ENCODE results near the gene MORN2.

Gene MORN2

DNA sequence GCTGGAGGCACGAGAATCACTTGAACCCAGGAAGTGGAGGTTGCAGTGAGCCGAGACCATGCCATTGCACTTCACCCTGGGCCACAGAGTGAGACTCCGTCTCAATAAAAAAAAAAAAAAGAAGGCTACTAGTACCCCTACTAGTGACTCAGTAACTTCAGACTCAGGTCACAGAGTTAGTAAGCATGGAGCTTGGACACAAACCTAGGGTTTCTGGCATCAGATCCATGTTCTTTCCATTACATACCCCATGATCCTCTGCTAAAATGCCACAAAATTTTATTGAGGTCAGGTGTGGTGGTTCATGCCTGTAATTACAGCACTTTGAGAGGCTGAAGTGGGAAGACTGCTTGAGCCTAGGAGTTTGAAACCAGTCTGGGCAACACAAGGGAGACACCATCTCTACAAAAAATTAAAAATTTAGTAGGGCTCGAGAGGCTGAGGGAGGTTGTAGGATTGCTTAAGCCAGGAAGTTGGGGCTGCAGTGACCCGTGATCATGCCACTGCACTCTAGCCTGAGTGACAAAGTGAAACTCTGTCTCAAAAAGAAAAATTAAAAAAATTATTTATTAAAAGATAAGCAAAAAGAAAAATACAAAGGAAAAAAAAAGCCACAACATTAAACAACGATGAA lies 45.1 kb upstream of the MORN2 start:
- Histone ChIP-seq H3K36me3 (replicated peaks; ENCODE audit: insufficient read depth, low read length) (no peaks in the 10 kb centered on the region), H3K4me3 (ENCODE audit: low read length) (no peak overlapping the region), H3K4me1 (ENCODE audit: low read length) (no peaks in the 10 kb centered on the region), H3K9me2 (replicated peaks; ENCODE audit: insufficient read depth, low read length) (no peaks in the 10 kb centered on the region), H3K27ac (ENCODE audit: low read length) (no peak overlapping the region), H3K27me3 (replicated peaks; ENCODE audit: insufficient read depth, low read length) (no peaks in the 10 kb centered on the region), H3K9me3 (replicated peaks; ENCODE audit: insufficient read depth, low read length) (no peaks in the 10 kb centered on the region), H3K79me2 (ENCODE audit: low read length) (no peaks in the 10 kb centered on the region), H3K9ac (ENCODE audit: low read length) (no peak overlapping the region), H4K20me1 (ENCODE audit: insufficient read depth, low read length) (no peaks in the 10 kb centered on the region), H3K4me2 (ENCODE audit: low read depth, low read length) (no peak overlapping the region), H3F3A (ENCODE audit: insufficient read depth, low read length) (no peaks in the 10 kb centered on the region; the same call in 1 of the 2 replicates), H2AFZ (ENCODE audit: low read length) (no peak overlapping the region)
- no peak for DNase-seq
- TF ChIP-seq EZH2phosphoT487 (IDR thresholded peaks at IDR 0.05; ENCODE audit: low read length) (no peak), EZH2 (optimal IDR thresholded peaks at IDR 0.05; ENCODE audit: low read depth, low read length) (no peak)
- TF ChIP-seq, protein P1, sequence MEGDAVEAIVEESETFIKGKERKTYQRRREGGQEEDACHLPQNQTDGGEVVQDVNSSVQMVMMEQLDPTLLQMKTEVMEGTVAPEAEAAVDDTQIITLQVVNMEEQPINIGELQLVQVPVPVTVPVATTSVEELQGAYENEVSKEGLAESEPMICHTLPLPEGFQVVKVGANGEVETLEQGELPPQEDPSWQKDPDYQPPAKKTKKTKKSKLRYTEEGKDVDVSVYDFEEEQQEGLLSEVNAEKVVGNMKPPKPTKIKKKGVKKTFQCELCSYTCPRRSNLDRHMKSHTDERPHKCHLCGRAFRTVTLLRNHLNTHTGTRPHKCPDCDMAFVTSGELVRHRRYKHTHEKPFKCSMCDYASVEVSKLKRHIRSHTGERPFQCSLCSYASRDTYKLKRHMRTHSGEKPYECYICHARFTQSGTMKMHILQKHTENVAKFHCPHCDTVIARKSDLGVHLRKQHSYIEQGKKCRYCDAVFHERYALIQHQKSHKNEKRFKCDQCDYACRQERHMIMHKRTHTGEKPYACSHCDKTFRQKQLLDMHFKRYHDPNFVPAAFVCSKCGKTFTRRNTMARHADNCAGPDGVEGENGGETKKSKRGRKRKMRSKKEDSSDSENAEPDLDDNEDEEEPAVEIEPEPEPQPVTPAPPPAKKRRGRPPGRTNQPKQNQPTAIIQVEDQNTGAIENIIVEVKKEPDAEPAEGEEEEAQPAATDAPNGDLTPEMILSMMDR (IDR thresholded peaks at IDR 0.05; ENCODE audit: low read length) = no peak

DNA sequence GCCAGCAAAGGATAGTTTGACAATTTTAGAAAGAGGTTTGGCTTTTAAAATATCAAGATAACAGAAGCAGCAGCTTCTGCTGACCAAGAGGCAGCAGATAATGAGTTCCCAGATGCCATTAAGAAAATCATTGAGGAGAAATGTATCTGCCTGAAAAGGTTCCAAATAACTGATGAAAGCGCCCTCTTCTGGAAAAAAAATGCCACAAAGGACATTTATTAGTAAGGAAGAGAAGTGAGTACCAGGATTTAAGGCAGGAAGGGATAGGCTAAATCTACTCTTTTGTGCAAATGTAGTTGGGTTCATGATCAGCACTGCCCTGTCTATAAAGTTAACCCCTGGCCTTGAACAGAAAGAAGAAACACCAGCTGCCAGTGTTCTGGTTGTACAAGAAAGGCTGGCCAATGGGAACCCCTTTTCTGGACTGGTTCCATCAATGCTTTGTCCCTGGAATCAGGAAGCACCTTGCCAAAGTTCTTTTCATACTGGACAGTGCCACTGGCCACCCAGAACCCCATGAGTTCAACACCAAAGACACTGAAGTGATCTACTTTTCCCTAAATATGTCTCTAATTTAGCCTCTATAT lies 40.7 kb upstream of the MORN2 start:
- Histone ChIP-seq H2AFZ (ENCODE audit: low read length) (no peak overlapping the region), H3K9me3 (replicated peaks; ENCODE audit: insufficient read depth, low read length) (no peaks in the 10 kb centered on the region), H3K9me2 (replicated peaks; ENCODE audit: insufficient read depth, low read length) (no peaks in the 10 kb centered on the region), H3K79me2 (ENCODE audit: low read length) (no peaks in the 10 kb centered on the region), H3K9ac (ENCODE audit: low read length) (no peak overlapping the region), H4K20me1 (ENCODE audit: insufficient read depth, low read length) (no peaks in the 10 kb centered on the region), H3F3A (ENCODE audit: insufficient read depth, low read length) (no peaks in the 10 kb centered on the region), H3K4me2 (ENCODE audit: low read depth, low read length) (no peak overlapping the region), H3K27me3 (replicated peaks; ENCODE audit: insufficient read depth, low read length) (no peaks in the 10 kb centered on the region), H3K4me3 (ENCODE audit: low read length) (no peak overlapping the region), H3K36me3 (replicated peaks; ENCODE audit: insufficient read depth, low read length) (no peaks in the 10 kb centered on the region), H3K27ac (ENCODE audit: low read length) (no peak overlapping the region), H3K4me1 (ENCODE audit: low read length) (no peaks in the 10 kb centered on the region)
- peak; percentile 34 for DNase-seq
- no peak for TF ChIP-seq EZH2phosphoT487 (IDR thresholded peaks at IDR 0.05; ENCODE audit: low read length)
- TF ChIP-seq EZH2 (optimal IDR thresholded peaks at IDR 0.05; ENCODE audit: low read depth, low read length) = no peak
- TF ChIP-seq, protein P1 (IDR thresholded peaks at IDR 0.05; ENCODE audit: low read length) = peak; percentile 49

DNA sequence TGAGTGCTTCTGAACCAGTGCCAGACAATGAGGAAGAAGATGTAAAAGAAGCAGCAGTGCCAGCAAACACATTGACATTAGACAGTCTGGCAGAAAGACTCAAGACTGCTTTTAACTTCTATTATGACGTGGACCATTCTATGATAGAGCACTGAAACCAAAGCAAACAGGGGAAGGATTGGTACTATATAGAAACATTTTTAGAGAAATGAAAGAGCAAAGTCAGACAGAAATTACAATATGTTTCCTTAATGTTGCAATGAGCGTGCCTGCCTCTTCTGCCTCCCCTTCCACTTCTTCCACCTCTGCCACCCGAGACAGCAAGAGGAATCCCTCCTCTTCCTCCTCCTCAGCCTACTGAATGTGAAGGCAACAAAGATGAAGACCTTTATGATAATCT lies 39.8 kb upstream of the MORN2 start:
- H3K36me3 ChIP-seq (replicated peaks; ENCODE audit: insufficient read depth, low read length) = no peaks in the 10 kb centered on the region
- no peaks in the 10 kb centered on the region for H3K79me2 ChIP-seq (ENCODE audit: low read length)
- no peak overlapping the region for H3K4me3 ChIP-seq (ENCODE audit: low read length)
- no peaks in the 10 kb centered on the region for H3K9me3 ChIP-seq (replicated peaks; ENCODE audit: insufficient read depth, low read length)
- H3K4me1 ChIP-seq (ENCODE audit: low read length) = no peaks in the 10 kb centered on the region
- H3K9me2 ChIP-seq (replicated peaks; ENCODE audit: insufficient read depth, low read length) = no peaks in the 10 kb centered on the region
- H4K20me1 ChIP-seq (ENCODE audit: insufficient read depth, low read length) = no peaks in the 10 kb centered on the region
- no peaks in the 10 kb centered on the region for H3K27me3 ChIP-seq (replicated peaks; ENCODE audit: insufficient read depth, low read length)
- no peak overlapping the region for H2AFZ ChIP-seq (ENCODE audit: low read length)
- H3K9ac ChIP-seq (ENCODE audit: low read length) = no peak overlapping the region
- DNase-seq = no peak
- H3K4me2 ChIP-seq (ENCODE audit: low read depth, low read length) = no peak overlapping the region
- no peaks in the 10 kb centered on the region for H3F3A ChIP-seq (ENCODE audit: insufficient read depth, low read length)
- no peak for TF ChIP-seq EZH2phosphoT487 (IDR thresholded peaks at IDR 0.05; ENCODE audit: low read length)
- TF ChIP-seq, protein P1 (IDR thresholded peaks at IDR 0.05; ENCODE audit: low read length) = no peak
- no peak overlapping the region for H3K27ac ChIP-seq (ENCODE audit: low read length)
